ENCODE data around the gene HSF2BP. TPM values are rescaled to one million over a fixed set of nuclear protein-coding genes. Genes with fewer than 3 reads are reported as not detected.

HSF2BP gene
- total and polyA plus RNA-seq, 8 donors, result 0.23 to 1.5 (median 0.31) TPM; not detected in 3

DNA sequence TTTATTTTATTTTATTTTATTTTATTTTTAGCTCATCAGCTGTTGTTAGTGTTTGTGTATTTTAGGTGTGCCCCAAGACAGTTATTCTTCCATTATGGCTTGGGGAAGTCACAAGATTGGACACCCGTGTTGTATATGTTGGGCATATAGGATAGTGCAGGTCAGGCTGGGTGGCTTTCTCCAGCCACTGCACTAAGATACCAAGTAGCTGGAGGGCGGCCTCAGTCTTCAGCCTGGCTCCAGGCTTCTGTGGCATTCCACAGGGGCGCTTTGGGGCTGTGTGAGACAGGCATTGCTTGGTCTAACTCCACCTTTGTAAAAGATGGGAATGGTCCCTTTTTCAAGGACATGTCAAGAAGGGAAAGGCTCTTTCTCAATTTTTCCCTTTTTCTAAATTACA is 16.6 kb upstream of the HSF2BP start:
- H3K36me3 ChIP-seq, result peaks cover 25 to 100% (median 95%) of the 10 kb centered on the region in 4 donors
- H3K27ac ChIP-seq, result no peak overlapping the region

DNA sequence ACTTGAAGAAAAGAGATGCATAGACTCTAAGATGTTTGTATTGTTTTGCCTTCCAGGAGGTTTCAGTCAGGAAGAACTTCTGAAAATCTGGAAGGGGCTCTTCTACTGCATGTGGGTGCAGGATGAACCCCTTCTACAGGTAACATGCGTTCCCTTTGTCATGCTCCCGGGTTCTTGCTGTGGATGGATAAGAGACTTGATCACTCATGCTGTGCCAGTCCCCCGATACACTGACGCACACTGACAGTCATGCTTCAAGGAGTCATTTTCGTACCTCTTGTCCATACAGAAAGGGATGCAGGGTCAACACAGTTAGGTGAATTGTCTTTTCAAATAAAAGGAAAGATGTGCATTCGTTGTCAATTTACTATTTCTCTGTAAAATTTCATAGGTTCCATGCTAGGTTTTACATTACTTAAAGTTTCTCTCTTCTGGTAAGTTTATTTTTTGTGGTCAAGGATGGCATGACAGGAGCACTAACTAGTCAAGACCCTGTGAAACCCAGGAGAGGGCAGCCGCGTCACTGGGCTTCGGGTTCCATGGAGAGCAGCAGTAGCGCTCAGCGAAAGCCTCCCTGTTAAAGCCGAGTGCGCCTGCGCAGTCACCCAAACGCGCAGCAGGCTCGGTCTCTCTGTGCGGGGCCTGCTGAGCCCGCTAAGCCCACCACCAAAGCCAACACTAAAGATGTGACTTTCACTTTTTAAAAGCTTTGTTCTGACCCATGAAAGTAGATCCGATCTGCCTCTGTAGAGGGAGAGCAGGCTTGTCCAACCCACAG is 10.7 kb upstream of the HSF2BP start:
- peaks cover 9 to 79% (median 66%) of the 10 kb centered on the region in 4 donors for H3K36me3 ChIP-seq
- no peak for DNase-seq
- H3K4me1 ChIP-seq, result peaks cover 0 to 5% (median 0%) of the 10 kb centered on the region in 4 donors
- H3K27me3 ChIP-seq, result no peaks in the 10 kb centered on the region
- intact Hi-C loops (cut with DNase I; ENCODE audit: low total_unique reads), result loop anchor here (10.0 kb wide), 1 partner anchor 665 kb away; no protein-coding TSS in a partner anchor
- H3K4me3 ChIP-seq, result no peak overlapping the region
- H3K27ac ChIP-seq, result no peak overlapping the region
- H3K9me3 ChIP-seq, result no peaks in the 10 kb centered on the region
- WGBS, 5 donors, result 88 to 93% (median 90%) methylated on average over 20 of the region's 20 CpGs
- no peak for TF ChIP-seq EP300 (IDR thresholded peaks at IDR 0.05)
- TF ChIP-seq, protein P1, sequence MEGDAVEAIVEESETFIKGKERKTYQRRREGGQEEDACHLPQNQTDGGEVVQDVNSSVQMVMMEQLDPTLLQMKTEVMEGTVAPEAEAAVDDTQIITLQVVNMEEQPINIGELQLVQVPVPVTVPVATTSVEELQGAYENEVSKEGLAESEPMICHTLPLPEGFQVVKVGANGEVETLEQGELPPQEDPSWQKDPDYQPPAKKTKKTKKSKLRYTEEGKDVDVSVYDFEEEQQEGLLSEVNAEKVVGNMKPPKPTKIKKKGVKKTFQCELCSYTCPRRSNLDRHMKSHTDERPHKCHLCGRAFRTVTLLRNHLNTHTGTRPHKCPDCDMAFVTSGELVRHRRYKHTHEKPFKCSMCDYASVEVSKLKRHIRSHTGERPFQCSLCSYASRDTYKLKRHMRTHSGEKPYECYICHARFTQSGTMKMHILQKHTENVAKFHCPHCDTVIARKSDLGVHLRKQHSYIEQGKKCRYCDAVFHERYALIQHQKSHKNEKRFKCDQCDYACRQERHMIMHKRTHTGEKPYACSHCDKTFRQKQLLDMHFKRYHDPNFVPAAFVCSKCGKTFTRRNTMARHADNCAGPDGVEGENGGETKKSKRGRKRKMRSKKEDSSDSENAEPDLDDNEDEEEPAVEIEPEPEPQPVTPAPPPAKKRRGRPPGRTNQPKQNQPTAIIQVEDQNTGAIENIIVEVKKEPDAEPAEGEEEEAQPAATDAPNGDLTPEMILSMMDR (IDR thresholded peaks at IDR 0.05), result no peak

More for the DNA sequence above, 16.6 kb upstream of the HSF2BP start:
- Histone ChIP-seq H3K27me3 (no peaks in the 10 kb centered on the region), H3K9me3 (no peaks in the 10 kb centered on the region), H3K4me1 (no peaks in the 10 kb centered on the region), H3K4me3 (no peak overlapping the region)
- no peak for DNase-seq
- intact Hi-C loops (cut with DNase I; ENCODE audit: low total_unique reads), result loop anchor here (10.0 kb wide), 1 partner anchor 671 kb away; no protein-coding TSS in a partner anchor
- TF ChIP-seq POLR2AphosphoS5 (IDR thresholded peaks at IDR 0.05) (no peak), POLR2A (IDR thresholded peaks at IDR 0.05) (no peak), EP300 (IDR thresholded peaks at IDR 0.05) (no peak)
- TF ChIP-seq, protein P1 (IDR thresholded peaks at IDR 0.05), result no peak
- 87 to 95% (median 92%) methylated on average over 3 of the region's 3 CpGs for WGBS, 5 donors

DNA sequence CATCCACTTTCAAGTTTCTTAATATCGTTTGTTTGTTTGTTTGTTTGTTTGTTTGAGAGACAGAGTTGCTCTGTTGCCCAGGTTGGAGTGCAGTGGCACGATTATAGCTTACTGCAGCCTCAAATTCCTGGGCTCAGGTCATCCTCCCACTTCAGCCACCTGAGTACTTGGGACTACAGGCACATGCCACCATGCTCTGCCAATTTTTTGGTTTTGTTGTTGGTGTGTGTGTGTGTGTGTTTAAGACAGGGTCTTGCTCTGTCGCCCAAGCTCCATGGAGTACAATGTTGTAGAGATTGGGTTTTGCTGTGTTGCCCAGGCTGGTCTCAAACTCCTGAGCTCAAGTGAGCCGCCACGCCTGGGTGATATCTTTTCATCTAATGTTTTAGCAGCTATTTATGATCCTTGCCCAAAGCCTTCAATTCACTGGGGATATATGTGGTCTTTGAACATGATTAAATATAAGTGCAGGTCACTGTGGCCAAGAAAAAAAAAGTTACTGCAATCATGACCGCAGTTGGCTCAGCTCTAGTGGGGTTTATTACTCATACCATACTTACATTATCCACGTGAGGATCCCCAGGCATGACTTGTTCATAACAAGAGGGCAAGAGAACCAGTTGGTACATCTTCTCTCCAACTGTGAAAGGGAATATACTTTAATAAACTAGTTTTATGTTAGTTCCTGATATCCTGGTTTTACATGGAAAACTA is 8.1 kb upstream of the HSF2BP start:
- 85 to 90% (median 89%) methylated on average over 7 of the region's 7 CpGs for WGBS, 5 donors
- no peak for DNase-seq
- intact Hi-C loops (cut with DNase I; ENCODE audit: low total_unique reads), result no loop called here
- Histone ChIP-seq H3K9me3 (no peaks in the 10 kb centered on the region), H3K4me3 (no peak overlapping the region), H3K27ac (no peak overlapping the region), H3K4me1 (peaks cover 0 to 16% (median 0%) of the 10 kb centered on the region in 4 donors), H3K27me3 (no peaks in the 10 kb centered on the region), H3K36me3 (peaks cover 10 to 77% (median 63%) of the 10 kb centered on the region in 4 donors)
- no peak for TF ChIP-seq EP300 (IDR thresholded peaks at IDR 0.05)
- no peak for TF ChIP-seq POLR2AphosphoS5 (IDR thresholded peaks at IDR 0.05)
- TF ChIP-seq POLR2A (IDR thresholded peaks at IDR 0.05), result no peak
- TF ChIP-seq, protein P1 (IDR thresholded peaks at IDR 0.05), result no peak

DNA sequence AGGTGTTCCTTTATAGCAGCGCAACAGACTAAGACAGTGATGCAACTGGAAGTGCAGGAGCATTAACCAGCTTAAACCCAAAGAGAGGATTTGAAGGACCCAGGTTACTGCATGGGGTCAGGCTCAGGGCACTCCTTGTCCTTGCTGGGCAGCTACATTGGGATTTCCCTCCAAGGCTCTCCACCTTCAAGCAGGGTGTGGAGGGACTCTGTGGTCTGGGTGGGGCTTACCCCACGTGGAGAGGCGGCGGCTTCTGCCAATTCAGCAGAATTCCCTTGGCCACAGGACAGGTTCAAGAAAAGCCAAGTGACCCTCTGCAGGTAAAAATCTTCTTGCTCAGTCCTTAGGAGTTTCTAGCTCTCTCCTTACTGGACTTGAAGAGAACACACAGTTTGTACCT is 6.6 kb upstream of the HSF2BP start:
- Histone ChIP-seq H3K9me3 (no peaks in the 10 kb centered on the region), H3K27me3 (no peaks in the 10 kb centered on the region), H3K36me3 (peaks cover 10 to 69% (median 56%) of the 10 kb centered on the region in 4 donors), H3K4me1 (peaks cover 6 to 31% (median 12%) of the 10 kb centered on the region in 4 donors), H3K4me3 (no peak overlapping the region), H3K27ac (no peak overlapping the region)
- no peak for DNase-seq
- WGBS, 5 donors, result 82 to 94% (median 87%) methylated on average over 4 of the region's 4 CpGs
- TF ChIP-seq POLR2AphosphoS5 (IDR thresholded peaks at IDR 0.05) (no peak), POLR2A (IDR thresholded peaks at IDR 0.05) (no peak), EP300 (IDR thresholded peaks at IDR 0.05) (no peak)
- TF ChIP-seq, protein P1 (IDR thresholded peaks at IDR 0.05), result no peak
- intact Hi-C loops (cut with DNase I; ENCODE audit: low total_unique reads), result no loop called here

All from stomach (tissue), 9 donors.